SK-N-SH (cell line): ENCODE results near the gene MAP3K3.

Source experiments
- CHD2 ChIP-seq: fragments of 150-350 bp; IDR thresholded peaks from 2 replicates; pipeline ENCODE4 v1.6.1; 2018; ENCODE audit warnings: low read length; ENCODE audit not compliant: partially characterized antibody
- CTCF ChIP-seq: fragments of 200-600 bp; sonication (generic); IDR thresholded peaks from 2 replicates; pipeline ENCODE4 v1.6.1; 2017; ENCODE audit warnings: antibody characterized with exemption, mild to moderate bottlenecking, moderate library complexity
- EP300 ChIP-seq, 2 experiments: IDR thresholded peaks; 2 replicates each; pipeline versions ENCODE4 v1.4.0 to v1.6.1; 2012; ENCODE audit warnings: borderline replicate concordance in 1 of 2, low read depth in 1 of 2, low read length in 1 of 2
- GATA2 ChIP-seq: sonication (generic); formaldehyde crosslinking; IDR thresholded peaks from 2 replicates; pipeline ENCODE4 v1.5.0; 2020; ENCODE audit warnings: mild to moderate bottlenecking, missing genetic modification reagents
- MXI1 ChIP-seq: IDR thresholded peaks from 2 replicates; pipeline ENCODE4 v1.6.1; 2012; ENCODE audit warnings: mild to moderate bottlenecking, low read depth, low read length, improper control_type of control experiment
- POLR2AphosphoS5 ChIP-seq: IDR thresholded peaks from 2 replicates; pipeline ENCODE4 v1.6.1; 2012; ENCODE audit warnings: low read depth, low read length
- YY1 ChIP-seq: IDR thresholded peaks from 2 replicates; pipeline ENCODE4 v1.4.0; 2012; ENCODE audit warnings: low read depth, mild to moderate bottlenecking

GRCh38 chr17:63629627-63630026, 7.4 kb downstream of the MAP3K3 start:
- TF ChIP-seq CTCF (no peak), EP300 (IDR thresholded peaks at IDR 0.05; ENCODE audit: borderline replicate concordance in 1 of 2, low read depth in 1 of 2, low read length in 1 of 2) (no peak), MXI1 (no peak), CHD2 (no peak), YY1 (no peak), GATA2 (CRISPR knock-in tag) (no peak), POLR2AphosphoS5 (no peak)
